HepG2 (cell line): ENCODE results near the gene CXCL17. TPM values are rescaled to one million over a fixed set of nuclear protein-coding genes. Genes with fewer than 3 reads are reported as not detected.

Experiments
- AGO2 ChIP-seq: fragments of 200-400 bp; formaldehyde crosslinking; optimal IDR thresholded peaks from 2 replicates; pipeline ENCODE3; 2017; ENCODE audit warnings: mild to moderate bottlenecking, low read depth, low read length, moderate library complexity
- ATF6 ChIP-seq: sonication (generic); formaldehyde crosslinking; conservative IDR thresholded peaks from 2 replicates; pipeline ENCODE4 v1.4.0; 2020; ENCODE audit warnings: missing genetic modification reagents
- CEBPZ ChIP-seq: IDR thresholded peaks from 2 replicates; pipeline ENCODE4 v1.6.1; 2012; ENCODE audit warnings: low read length, improper control_type of control experiment
- DBP ChIP-seq: sonication (generic); formaldehyde crosslinking; IDR thresholded peaks from 2 replicates; pipeline ENCODE4 v1.4.0; 2020; ENCODE audit warnings: missing genetic modification reagents; ENCODE audit errors: not compliant biosample characterization
- ETV5 ChIP-seq: IDR thresholded peaks from 2 replicates; pipeline ENCODE4 v1.6.1; 2018; ENCODE audit warnings: missing biosample characterization, missing genetic modification reagents, inconsistent platforms, borderline replicate concordance
- PAXIP1 ChIP-seq: sonication (generic); formaldehyde crosslinking; conservative IDR thresholded peaks from 2 replicates; pipeline ENCODE4 v1.4.0; 2020; ENCODE audit warnings: mild to moderate bottlenecking, missing genetic modification reagents, moderate library complexity
- PHF8 ChIP-seq: sonication (generic); formaldehyde crosslinking; IDR thresholded peaks from 2 replicates; pipeline ENCODE4 v1.5.0; 2020; ENCODE audit warnings: missing genetic modification reagents
- RXRB ChIP-seq: IDR thresholded peaks from 2 replicates; pipeline ENCODE4 v1.6.1; 2016; ENCODE audit warnings: borderline replicate concordance, missing genetic modification reagents, missing compliant biosample characterization
- SAP130 ChIP-seq: IDR thresholded peaks from 2 replicates; pipeline ENCODE4 v1.6.1; 2016; ENCODE audit warnings: low read depth
- SOX6 ChIP-seq, 2 experiments: fragments of 450-650 bp in 1 of 2; sonication (generic) in 1 of 2; formaldehyde crosslinking in 1 of 2; IDR thresholded peaks; 2 replicates each; pipeline versions ENCODE4 v1.4.0 to v1.6.1; 2017 to 2020; ENCODE audit warnings: antibody characterized with exemption in 1 of 2, mild to moderate bottlenecking in 1 of 2, missing genetic modification reagents in 1 of 2
- ZBTB14 ChIP-seq: sonication (generic); formaldehyde crosslinking; IDR thresholded peaks from 2 replicates; pipeline ENCODE4 v1.4.0; 2020; ENCODE audit warnings: missing genetic modification reagents
- ZFY ChIP-seq: sonication (generic); formaldehyde crosslinking; IDR thresholded peaks from 2 replicates; pipeline ENCODE4 v1.4.0; 2020; ENCODE audit warnings: missing genetic modification reagents
- ZNF317 ChIP-seq: sonication (generic); formaldehyde crosslinking; IDR thresholded peaks from 2 replicates; pipeline ENCODE4 v1.5.0; 2020; ENCODE audit warnings: mild to moderate bottlenecking, missing genetic modification reagents
- ZXDC ChIP-seq: sonication (generic); formaldehyde crosslinking; IDR thresholded peaks from 2 replicates; pipeline ENCODE4 v1.5.0; 2020; ENCODE audit warnings: mild to moderate bottlenecking, missing genetic modification reagents
- polyA plus RNA-seq, 8 experiments: library from polyadenylated mRNA; depleted of rRNA in 3 of 8; stranded (reverse) in 7 of 8; unstranded in 1 of 8; fragments of >200 nt; fragmentation: Illumina TruSeq in 4 of 8; extraction: Trizol in 4 of 8; gene quantifications; 2 replicates each; pipeline versions ENCODE4 v1.2.1 to v1.2.3, GENCODE V29; 2011 to 2016; ENCODE audit warnings: low read depth in 4 of 8, missing spikeins in 1 of 8, mixed read lengths in 1 of 8; ENCODE audit not compliant: insufficient read depth in 1 of 8
- total RNA-seq, 5 experiments: library from RNA; depleted of rRNA; stranded (reverse); fragments of >200 nt; fragmentation: Illumina TruSeq; extraction: Trizol; gene quantifications; 2 replicates each; pipeline ENCODE4 v1.2.3, GENCODE V29; 2016; ENCODE audit warnings: low read depth in 1 of 5

Gene CXCL17
- total and polyA plus RNA-seq, 2 of the 13 experiments (the other 11 are each of a cell fraction or from before 2014, with no cell fraction given), result 0.12 TPM; not detected in 1

GRCh38 chr19:42461700-42462324 lies 19.1 kb upstream of the CXCL17 start (continued):
- TF ChIP-seq ZFY (peak; percentile 57; the same call in 1 of the 2 replicates), ZXDC (CRISPR knock-in tag) (no peak), RXRB (no peak), CEBPZ (no peak), ATF6 (CRISPR knock-in tag) (no peak), ETV5 (CRISPR knock-in tag) (peak; percentile 25; the same call in 1 of the 2 replicates), AGO2 (no peak), SAP130 (CRISPR knock-in tag) (peak; percentile 17; the same call in 1 of the 2 replicates), DBP (no peak), PAXIP1 (CRISPR knock-in tag) (0 out of 2 replicates have a peak, but pooled peaks have one; percentile 27), SOX6 (IDR thresholded peaks at IDR 0.05) (no peak), SOX6 (CRISPR knock-in tag; IDR thresholded peaks at IDR 0.05) (peak; percentile 69), ZNF317 (CRISPR knock-in tag) (no peak), ZBTB14 (CRISPR knock-in tag) (no peak), PHF8 (CRISPR knock-in tag) (0 out of 2 replicates have a peak, but pooled peaks have one; percentile 19)
